ENCODE results near the gene USP35.

- no peak for TF ChIP-seq CTCF (IDR thresholded peaks at IDR 0.05)
- TF ChIP-seq MYBL2 (CRISPR knock-in tag; IDR thresholded peaks at IDR 0.05): no peak
- TF ChIP-seq ELF4 (CRISPR knock-in tag; IDR thresholded peaks at IDR 0.05; ENCODE audit: low read depth): no peak
- TF ChIP-seq ESRRA (CRISPR knock-in tag; IDR thresholded peaks at IDR 0.05; ENCODE audit: borderline replicate concordance): no peak
- TF ChIP-seq E2F4 (CRISPR knock-in tag; IDR thresholded peaks at IDR 0.05; ENCODE audit: borderline replicate concordance, low read depth): no peak
These were observed 21.4 kb downstream of the USP35 start for GRCh38 chr11:78210000-78210608.
